ENCODE data around the gene MEP1B. TPM values are rescaled to one million over a fixed set of nuclear protein-coding genes. Genes with fewer than 3 reads are reported as not detected.
"Not testable (repeated sequence)": the region's sequence is repeated elsewhere in the genome, so short reads cannot be mapped to it uniquely, and the experiment has no call there.

The MEP1B gene
- total RNA-seq, 1 donor from 2014 or later = not detected

GRCh38 chr18:32209685-32210445 lies 20.0 kb downstream of the MEP1B start:
- DNase-seq (ENCODE audit: low spot score) = no peak

DNA sequence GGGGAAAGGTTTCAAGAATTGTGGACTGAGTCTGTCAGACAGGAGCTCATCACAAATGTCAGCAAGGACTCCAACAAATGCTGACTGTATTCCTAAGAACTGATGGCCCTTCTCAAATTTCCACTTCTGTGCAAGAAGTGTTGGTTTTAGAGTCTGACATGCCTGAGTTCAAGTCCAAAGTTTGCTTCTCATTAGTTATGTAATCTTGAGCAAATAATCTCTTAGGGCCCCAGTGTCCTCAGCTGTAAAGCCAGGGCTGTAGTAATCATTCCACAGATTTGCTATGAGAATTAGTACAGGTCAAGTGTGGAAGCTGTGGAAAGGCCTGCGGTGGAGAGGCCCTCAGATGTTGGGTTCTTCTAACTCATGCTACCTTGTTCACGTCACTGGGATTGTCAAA lies 23.9 kb downstream of the MEP1B start:
- no peak for DNase-seq (ENCODE audit: low spot score)

DNA sequence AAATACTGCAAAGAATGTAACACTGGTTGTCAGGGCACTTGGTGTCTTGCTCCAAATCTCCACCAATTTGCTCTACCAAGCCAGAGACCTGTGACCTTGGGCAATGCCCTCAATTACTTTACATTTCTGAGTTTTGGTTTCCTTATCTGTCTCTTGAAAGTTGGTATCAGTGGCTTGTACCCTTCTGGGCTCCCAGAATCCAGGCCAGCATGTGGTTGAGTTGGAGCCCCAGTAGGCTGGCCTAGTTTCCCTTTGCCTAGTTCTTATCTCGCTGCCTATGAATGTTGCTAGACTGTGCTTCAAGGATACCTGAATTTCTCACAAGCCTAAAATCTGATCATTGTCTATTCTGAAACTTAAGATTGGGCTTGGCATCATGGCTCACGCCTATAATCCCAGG lies 26.6 kb downstream of the MEP1B start:
- DNase-seq (ENCODE audit: low spot score) = no peak

DNA sequence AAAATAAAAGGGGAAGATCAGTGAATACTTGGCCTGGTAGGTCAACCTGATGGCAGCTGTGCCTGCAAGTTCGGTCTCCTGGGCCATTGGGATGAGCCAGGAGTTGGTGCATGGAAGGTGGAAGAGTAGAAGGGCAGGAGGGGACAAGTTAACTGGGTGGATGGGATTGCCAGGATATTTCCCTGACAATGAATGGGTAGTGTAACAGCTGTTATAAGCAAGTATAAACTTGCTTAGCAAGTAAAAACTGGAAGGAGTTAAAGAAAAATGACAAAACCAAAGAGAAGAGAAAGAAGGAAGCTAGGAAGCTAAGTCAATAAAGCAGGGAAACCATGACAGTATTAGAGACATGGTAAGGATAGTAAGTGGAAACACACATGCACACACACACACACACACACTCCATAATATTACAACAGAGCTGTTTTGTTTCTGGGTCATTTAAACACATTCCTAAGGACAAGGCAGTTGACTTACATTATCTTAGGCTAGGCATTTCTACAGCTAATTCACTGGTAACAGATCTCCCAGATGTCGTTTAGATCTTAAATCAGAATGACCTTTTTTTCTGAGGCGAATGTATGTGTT lies 29.7 kb downstream of the MEP1B start:
- no peak for DNase-seq (ENCODE audit: low spot score)

- DNase-seq (ENCODE audit: low spot score) = not testable (repeated sequence)
Observed at GRCh38 chr18:32233348-32233747, 43.5 kb downstream of the MEP1B start.

- DNase-seq (ENCODE audit: low spot score) = no peak
Observed at GRCh38 chr18:32237049-32237448, 47.2 kb downstream of the MEP1B start.

DNA sequence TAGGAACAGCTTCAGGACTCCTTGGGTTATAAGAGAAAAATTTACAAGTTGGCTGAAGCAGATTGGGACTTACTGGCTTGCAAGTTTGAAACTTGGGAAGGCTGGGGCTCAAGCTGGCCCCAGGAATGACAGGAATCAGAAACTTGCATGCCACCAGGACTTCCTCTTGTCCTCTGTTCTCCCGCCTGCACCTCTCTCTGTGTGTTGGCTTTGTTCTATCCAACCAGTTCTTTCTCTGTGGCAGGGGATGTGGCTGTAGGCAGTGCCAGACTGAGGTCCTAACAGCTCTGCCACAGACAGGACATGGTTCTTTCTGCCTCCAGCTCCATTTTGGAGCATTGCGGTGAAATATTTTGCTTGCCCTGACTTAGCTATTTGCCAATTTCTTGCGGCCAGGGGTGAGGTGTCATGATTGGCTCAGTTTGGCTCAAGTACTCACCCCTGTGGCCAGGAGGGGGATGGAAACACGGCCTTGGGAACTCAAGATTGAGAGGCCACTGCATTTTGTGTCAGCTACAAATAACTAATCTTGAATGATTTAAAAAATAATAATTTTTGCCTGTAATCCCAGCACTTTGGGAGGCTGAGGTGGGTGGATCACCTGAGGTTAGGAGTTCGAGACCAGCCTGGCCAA lies 48.9 kb downstream of the MEP1B start:
- DNase-seq (ENCODE audit: low spot score) = no peak

GRCh38 chr18:32242395-32242794 lies 52.6 kb downstream of the MEP1B start:
- no peak for DNase-seq (ENCODE audit: low spot score)

- no peak for DNase-seq (ENCODE audit: low spot score)
Observed at GRCh38 chr18:32243358-32243757, 53.5 kb downstream of the MEP1B start.

- no peak for DNase-seq (ENCODE audit: low spot score)
Observed at GRCh38 chr18:32244881-32245280, 55.0 kb downstream of the MEP1B start.

DNA sequence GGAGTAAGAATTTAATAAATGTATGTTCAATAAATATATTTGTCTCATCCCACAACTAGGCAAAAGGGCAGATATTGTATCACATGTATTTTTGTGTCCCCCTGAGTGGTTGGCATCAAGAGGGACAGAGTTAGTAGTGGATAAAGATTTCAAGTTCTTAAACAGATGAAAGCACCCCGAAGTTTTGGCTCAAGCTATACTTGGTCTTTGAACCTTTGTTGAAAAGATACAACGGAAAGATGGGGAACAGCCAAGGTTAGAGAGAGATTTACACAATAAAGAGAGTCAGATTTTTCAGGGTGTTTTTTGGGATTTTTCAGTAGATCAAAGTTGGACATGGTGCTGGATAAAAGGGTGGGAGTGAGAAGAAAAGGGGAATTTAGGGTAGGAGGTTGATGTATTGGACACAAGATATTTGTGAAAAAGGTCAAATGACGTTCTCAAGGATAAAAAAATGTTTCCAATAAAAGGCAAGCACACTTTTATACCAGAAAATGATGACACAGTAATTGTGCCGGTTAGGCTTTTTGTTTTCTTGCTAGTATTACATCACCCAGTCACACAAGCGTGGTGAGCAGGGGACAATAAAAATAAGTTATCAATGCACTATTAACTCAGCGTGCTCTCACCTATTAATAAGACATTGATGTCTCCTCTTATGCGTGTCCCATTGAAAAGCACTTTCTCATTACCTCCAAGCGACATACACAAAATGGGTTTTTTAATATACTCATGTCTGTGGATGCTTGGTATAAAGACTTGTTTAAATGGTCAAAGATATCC lies 59.5 kb downstream of the MEP1B start:
- DNase-seq (ENCODE audit: low spot score) = no peak

DNA sequence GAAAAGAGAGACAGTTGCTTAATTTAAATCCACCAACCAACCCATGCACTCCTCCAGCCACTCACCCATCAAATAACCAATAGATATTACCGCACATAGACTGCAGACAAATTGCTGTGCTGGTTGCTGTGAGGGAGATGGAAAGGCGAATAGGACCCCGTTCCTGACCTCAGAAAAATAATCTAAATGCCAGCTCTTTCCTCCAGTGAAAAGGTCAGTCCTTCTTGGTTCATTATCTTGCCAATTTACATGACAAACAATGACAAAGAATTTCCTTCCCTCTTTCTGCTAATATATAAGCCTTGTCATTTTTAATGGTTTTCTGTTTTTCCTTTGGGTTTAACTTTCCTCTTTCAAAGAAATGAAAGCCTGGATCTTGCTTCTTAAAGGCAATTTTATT lies 61.6 kb downstream of the MEP1B start:
- DNase-seq (ENCODE audit: low spot score) = no peak

- DNase-seq (ENCODE audit: low spot score) = no peak
Observed at GRCh38 chr18:32252141-32252860, 62.5 kb downstream of the MEP1B start.

GRCh38 chr18:32255570-32255969 lies 65.7 kb downstream of the MEP1B start:
- no peak for DNase-seq (ENCODE audit: low spot score)

GRCh38 chr18:32257084-32257785 lies 67.4 kb downstream of the MEP1B start:
- DNase-seq (ENCODE audit: low spot score) = no peak

DNA sequence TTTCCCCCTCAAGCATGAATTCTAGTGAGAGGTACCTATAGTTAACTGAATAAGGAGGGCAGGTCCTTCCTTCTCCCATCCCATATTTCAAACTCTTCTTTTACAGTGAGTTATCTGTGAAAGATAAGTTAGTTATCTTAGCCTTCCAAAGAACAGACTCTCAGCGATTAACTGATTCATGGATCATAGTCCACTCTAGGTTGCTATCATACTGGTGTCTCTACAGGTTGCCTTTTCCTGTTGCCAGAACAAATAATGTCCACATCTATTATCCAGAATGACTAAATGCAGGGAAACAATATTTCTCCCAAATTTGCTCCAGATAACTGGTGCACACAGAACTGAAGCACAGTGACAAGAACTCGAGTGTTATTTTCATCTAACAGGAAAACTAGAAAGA lies 68.3 kb downstream of the MEP1B start:
- DNase-seq (ENCODE audit: low spot score) = no peak

- DNase-seq (ENCODE audit: low spot score) = no peak
Observed at GRCh38 chr18:32258558-32259204, 68.8 kb downstream of the MEP1B start.

DNA sequence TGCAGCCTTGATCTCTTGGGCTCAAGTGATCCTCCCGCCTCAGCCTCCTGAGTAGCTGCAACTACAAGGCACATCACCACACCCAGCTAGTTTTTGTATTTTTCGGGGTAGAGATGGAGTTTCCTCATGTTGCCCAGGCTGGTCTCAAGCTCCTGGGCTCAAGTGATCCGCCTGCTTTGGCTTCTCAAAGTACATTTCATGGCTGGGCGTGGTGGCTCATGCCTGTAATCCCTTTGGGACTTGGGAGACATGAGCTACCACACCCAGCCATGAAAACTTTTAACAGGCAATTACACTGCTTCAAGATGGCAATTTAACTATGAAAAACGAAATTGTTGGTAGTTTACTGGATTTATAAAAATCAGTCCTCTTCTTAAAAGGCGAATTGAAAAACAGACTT lies 69.7 kb downstream of the MEP1B start:
- DNase-seq (ENCODE audit: low spot score) = no peak

- DNase-seq (ENCODE audit: low spot score) = no peak
Observed at GRCh38 chr18:32261003-32261402, 71.2 kb downstream of the MEP1B start.

DNA sequence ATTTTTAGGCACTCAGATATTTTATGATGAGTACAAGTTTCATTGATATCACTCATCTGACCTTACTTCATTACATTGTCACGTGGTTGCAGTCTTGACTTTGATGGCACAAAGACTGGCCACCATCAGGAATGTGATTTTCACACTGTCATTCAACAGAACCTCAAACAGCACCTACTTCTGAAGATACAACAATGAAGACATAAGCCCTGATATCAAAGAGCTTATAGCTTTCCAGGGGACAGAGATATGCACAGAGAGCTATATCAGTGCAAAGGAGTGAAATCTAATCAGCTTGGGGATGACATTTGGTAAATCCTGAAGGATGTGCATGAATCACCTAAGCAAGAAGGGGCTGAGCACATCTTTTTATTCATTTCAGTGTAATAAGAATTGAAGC lies 72.3 kb downstream of the MEP1B start:
- DNase-seq (ENCODE audit: low spot score) = no peak

DNA sequence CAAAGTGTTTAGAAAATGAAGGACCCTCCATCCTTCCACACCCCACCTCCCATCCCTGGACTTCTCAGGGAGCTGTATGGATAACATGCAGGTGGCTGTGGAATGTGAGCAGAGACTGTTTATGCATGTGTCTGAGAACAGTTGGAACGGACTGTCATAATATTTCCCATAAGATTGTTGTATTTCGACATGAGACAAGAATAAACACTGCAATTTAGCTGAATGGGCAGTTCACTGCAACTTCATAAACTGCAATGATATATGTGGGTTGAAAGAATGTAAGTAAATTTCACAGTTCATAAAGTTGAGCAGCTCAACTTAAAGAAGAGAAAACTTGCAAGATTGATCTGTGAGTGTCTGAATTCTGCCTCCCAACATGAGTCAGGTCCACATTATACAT lies 74.6 kb downstream of the MEP1B start:
- no peak for DNase-seq (ENCODE audit: low spot score)
